ENCODE results near the gene SMURF1.

Gene SMURF1

DNA sequence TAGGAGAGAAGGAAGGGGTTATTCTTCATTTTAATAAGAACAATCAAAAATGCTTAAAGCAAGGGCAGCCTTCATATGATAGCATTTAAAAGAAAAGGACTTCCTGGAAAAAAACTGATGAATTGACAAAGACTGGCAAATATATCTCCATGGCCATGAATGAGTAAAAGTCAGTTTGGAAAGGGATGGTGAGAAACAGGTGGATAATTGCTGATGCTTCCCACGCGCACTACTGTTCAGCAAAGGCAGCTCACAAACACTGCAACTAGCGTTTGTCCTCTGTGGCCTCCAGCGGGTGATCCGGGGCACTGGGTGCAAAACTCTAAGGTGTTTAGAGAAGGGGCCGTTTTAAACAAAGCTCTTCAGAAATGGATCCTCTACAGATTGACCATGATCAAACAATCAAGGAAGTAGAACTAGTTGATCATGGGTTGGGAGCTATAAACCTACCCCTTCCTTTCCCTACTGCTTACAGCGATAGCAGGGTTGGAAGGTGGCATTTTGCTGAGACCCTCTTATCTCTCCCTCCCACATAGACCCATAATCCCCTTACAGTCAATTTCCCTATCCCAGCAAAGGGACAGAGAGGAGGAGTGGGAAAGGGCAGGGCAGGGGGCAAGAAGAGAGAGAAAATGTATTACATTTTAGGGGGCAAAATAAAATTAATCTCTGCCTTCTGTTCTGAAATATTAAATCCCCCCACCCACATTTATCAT is 53.8 kb downstream of the SMURF1 start:
- TF ChIP-seq ZNF274 (IDR thresholded peaks at IDR 0.05; ENCODE audit: low read depth, low read length) = no peak
- H3K4me3 ChIP-seq (ENCODE audit: low read length) = no peak overlapping the region

DNA sequence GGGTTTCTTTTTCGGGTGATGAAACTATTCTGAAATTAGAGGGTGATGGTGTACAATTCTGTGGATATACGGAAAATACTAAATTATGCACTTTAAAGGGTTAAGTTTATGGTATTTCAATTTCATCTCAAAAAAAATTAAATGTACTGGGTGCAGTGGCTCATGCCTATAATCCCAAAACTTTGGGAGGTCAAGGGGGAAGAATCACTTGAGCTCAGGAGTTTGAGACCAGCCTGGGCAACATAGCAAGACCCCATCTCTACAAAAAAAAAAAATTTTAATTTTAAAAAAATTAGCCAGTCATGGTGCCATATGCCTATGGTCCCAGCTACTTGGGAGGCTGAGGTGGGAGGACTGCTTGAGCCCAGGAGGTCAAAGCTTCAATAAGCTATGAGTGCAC is 57.0 kb downstream of the SMURF1 start:
- TF ChIP-seq ZNF274 (IDR thresholded peaks at IDR 0.05; ENCODE audit: low read depth, low read length) = no peak

DNA sequence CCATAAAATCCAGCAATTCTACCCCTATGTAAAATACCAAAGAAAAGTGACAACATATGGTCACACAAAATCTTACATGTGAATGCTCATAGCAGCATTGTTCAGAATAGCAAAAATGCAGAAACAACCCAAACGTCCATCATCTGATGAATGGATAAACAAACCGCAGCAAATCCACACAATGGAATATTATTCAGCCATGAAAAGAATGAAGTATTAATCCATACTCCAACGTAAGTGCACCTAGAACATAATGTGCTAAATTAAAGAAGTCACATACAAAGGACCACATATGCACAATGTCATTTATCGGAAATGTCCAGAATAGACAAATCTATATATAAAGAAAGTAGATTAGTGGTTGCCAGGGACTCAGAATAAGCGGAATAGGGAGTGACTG is 57.4 kb downstream of the SMURF1 start:
- no peak overlapping the region for H3K4me3 ChIP-seq (ENCODE audit: low read length)
- no peak for TF ChIP-seq ZNF274 (IDR thresholded peaks at IDR 0.05; ENCODE audit: low read depth, low read length)

More for the DNA sequence above, 57.0 kb downstream of the SMURF1 start:
- no peak overlapping the region for H3K4me3 ChIP-seq (ENCODE audit: low read length)

DNA sequence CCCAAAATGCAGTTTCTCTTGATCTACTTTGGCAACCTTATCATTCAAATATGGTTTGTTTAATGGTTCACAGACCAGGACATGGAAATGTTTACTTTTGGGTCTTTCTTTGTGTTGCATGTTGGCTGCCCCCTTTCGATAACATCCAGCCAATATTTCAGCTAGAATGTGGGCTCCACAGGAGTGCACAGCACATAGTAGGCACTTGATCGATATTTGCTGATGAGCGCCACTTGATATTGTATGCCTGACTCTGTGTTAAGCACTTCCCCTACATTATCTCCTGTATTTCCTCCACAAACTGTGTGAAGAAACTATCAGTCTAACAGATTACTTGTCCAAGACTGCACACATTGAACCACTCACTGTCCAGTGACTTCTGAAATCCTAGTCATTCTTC is 60.2 kb downstream of the SMURF1 start:
- no peak for TF ChIP-seq ZNF274 (IDR thresholded peaks at IDR 0.05; ENCODE audit: low read depth, low read length)
- H3K4me3 ChIP-seq (ENCODE audit: low read length) = no peak overlapping the region

DNA sequence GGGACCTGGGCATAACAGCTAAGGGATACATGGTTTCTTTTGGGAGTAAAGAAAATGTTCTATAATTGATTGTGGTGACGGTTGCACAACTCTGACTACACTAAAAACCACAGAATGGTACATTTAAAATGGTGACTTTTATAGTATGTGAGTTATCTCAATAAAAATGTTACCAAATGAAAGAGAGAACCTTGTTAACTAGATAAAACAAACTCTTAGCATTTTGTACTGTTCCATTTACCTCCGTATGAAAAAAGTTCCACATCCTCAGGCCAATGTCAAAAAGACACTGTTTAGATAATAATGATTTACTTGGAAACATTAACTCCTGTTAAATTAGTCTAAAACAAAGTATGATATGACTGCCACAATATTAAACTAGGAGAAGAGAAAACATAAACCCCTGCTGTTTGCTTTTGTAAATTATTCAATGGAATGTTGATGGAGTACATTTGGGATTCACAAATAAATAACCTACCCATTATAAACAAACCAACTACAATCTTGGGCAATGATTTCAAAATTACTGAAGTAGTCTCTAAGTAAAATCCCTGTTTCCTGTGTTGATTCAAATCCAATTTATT is 60.7 kb downstream of the SMURF1 start:
- no peak overlapping the region for H3K4me3 ChIP-seq (ENCODE audit: low read length)
- TF ChIP-seq ZNF274 (IDR thresholded peaks at IDR 0.05; ENCODE audit: low read depth, low read length) = no peak

DNA sequence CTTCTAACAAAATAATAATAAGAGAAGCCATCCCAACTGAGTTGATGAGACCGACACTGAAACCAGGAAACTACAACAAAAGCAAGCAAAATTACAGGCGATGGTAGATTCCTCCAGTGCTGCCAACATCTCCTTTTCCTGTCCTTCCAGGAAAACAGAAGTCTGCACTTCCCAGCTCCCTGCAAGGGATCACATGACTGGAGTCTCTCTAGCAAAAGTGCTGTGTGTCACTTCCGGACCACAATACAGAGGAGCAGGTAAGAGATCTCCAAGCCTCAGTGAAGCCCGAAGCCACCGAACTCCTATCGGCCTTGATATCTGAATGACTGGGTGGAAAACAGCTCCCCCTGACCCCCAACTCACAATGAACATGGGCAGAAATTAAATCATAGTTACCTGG is 63.2 kb downstream of the SMURF1 start:
- no peak for TF ChIP-seq ZNF274 (IDR thresholded peaks at IDR 0.05; ENCODE audit: low read depth, low read length)
- H3K4me3 ChIP-seq (ENCODE audit: low read length) = no peak overlapping the region

DNA sequence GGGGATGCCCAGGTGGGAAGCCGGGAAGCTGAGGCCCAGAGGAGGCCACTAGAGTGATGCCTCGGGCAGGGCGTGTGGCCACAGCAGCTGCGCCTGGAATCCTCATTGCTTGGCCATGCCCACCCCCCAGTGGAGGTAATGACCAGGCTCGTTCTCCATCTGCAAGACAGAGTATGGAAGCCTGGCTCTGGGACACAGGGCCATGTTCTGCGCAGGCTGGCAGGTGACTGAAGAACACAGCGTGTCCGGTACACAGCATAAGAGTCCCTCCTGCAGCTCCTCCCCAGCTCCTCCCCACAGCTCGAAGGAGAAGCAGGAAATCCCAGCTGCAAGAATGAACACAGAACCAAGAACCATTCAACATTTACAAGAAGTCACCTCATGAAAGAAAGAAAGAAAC is 64.8 kb downstream of the SMURF1 start:
- H3K4me3 ChIP-seq (ENCODE audit: low read length) = no peak overlapping the region
- no peak for TF ChIP-seq ZNF274 (IDR thresholded peaks at IDR 0.05; ENCODE audit: low read depth, low read length)

DNA sequence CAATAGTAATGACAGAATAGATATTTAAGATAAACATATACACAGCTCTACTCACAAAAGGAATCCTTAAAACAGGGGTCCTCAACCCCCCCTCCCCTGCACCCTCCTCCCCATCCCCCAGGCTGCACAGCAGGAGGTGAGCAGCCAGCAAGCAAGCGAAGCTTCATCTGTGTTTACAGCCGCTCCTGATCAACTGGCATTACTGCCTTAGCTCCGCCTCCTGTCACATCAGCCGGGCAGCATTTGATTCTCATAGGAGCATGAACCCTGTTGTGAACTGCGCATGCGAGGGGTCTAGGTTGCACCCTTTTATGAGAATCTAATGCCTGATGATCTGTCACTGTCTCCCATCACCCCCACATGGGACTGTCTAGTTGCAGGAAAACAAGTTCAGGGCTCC is 65.5 kb downstream of the SMURF1 start:
- TF ChIP-seq ZNF274 (IDR thresholded peaks at IDR 0.05; ENCODE audit: low read depth, low read length) = no peak
- no peak overlapping the region for H3K4me3 ChIP-seq (ENCODE audit: low read length)

DNA sequence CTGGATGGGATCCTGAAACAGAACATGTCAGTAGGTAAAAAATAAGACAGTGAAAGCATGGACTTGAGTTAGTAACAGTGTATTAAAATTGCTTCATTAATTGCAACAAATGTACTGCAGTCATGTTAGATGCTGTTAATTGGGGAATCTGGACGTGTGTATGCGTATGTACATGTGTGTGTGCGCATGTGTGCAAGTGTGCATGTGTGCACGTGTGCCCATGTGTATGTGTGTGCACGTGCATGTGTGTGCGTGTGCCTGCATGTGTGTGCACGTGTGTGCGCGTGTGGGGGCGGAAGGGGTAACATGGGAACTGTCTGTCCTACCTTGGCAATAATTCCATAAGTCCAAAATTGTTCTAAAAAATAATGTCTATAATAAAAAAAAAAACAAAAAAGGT is 67.3 kb downstream of the SMURF1 start:
- no peak overlapping the region for H3K4me3 ChIP-seq (ENCODE audit: low read length)
- TF ChIP-seq ZNF274 (IDR thresholded peaks at IDR 0.05; ENCODE audit: low read depth, low read length) = no peak

DNA sequence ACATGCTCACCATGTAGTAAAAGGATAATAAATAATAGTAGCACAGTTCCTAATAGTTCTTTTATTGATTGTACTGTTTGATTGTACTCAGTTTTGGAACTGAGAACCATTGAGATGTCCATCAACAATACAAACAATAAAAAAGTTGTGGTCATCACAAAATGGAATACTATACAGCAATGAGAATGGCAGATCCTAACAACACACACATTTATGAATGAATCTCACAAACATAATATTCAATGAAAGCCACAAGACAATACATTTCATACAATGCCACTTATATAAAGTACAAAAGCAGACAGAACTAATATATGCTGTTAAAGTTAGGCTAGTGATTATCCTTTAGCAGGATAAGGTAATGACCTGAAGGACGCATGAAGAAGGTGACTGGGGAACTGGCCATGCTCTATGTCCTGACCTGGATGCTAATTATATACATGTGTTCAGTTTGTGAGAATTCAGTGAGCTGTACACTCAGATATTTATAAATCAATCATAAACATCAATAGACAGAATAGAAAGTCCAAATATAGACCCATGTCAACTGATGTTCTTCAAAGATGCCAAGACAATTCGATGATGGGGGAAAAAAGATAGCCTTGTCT is 70.0 kb downstream of the SMURF1 start:
- H3K4me3 ChIP-seq (ENCODE audit: low read length) = no peak overlapping the region
- no peak for TF ChIP-seq ZNF274 (IDR thresholded peaks at IDR 0.05; ENCODE audit: low read depth, low read length)

DNA sequence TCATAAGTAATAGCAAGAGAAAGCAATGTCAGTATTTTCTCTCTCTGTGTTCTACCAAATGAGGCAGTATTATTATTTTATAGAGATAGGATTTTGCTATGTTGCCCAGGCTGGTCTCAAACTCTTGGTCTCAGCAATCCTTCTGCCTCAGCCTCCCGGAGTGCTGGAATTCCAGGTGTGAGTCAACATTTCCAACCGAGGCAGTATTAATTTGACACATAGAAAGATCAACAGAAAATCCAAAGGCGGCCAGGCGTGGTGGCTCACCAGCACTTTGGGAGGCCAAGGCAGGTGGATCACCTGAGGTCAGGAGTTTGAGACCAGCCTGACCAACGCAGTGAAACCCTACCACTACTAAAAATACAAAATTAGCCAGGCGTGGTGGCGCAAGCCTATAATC is 71.8 kb downstream of the SMURF1 start:
- TF ChIP-seq ZNF274 (IDR thresholded peaks at IDR 0.05; ENCODE audit: low read depth, low read length) = no peak
- no peak overlapping the region for H3K4me3 ChIP-seq (ENCODE audit: low read length)

DNA sequence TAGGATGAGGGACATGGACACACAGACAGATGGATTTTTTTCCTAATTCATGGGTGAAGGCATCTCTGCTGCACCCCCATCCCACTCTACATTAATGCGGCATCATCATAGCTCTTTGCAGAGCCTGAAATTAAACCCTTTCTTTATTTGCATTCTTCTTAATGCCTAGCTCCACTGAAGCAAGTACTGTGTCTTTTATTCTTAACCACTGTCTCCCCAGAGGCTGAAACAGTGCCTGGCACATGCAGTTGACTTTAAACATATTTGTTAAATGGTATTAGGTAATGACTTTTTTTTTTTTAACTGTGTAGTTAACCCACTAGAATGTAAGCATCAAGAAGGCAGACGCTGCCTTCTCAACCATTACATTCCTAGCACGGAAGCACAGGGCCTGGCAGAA is 73.5 kb downstream of the SMURF1 start:
- TF ChIP-seq ZNF274 (IDR thresholded peaks at IDR 0.05; ENCODE audit: low read depth, low read length) = no peak
- no peak overlapping the region for H3K4me3 ChIP-seq (ENCODE audit: low read length)

DNA sequence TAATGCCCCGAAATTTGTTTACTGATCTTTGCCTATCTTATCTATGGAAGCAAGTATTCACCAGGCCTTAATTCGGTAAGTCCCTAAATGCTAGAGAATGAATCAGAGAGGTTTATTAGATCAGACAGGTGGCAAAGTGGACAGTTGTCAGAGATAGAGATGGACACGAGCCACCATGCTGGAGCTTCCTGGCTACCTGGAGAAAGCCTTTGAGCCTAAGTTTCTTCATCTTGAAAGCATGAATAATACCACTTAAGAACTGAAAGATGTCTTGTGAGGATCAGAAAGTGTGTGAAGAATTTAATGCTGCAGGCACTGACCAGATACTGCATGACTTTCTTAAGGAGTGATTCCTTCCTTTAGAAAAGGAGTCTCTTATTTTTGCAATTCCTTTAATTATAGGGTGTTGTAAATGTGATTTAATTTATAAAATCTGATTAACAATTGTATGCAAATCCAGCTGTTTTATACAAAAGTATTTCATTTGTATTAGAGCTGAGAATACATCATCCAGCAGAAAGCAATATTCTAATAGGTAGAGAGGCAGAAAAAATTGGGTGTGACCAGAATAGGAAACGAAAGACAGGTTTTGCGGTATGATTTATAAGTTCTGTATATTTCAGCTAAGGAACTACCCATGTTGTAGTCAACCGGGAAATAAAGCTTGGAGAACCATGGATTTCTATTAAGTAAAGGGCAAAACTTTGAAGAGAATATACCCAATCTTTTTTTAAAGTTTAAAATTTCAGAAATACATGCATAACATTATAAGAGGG is 82.7 kb downstream of the SMURF1 start:
- no peak for TF ChIP-seq ZNF274 (IDR thresholded peaks at IDR 0.05; ENCODE audit: low read depth, low read length)
- no peak overlapping the region for H3K4me3 ChIP-seq (ENCODE audit: low read length)

DNA sequence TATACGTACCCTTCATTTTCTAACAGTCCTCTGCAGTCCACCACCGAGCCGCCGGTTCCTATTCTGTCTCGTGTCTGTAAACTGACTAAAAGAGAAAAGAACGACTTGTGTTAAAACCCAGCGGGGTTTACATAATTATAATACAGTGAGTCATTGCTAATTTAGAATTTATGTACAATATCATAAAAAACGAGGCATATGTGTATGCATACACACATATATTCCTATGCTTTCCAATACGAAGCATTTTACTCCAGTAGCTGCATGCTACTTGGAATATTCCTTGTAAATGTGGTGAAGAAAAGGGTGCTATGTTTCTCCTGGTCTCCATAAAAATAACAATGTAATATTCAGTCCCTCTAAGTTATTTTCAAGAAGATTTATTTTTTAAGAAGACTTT is 89.1 kb downstream of the SMURF1 start:
- H3K4me3 ChIP-seq (ENCODE audit: low read length) = no peak overlapping the region
- TF ChIP-seq ZNF274 (IDR thresholded peaks at IDR 0.05; ENCODE audit: low read depth, low read length) = no peak

DNA sequence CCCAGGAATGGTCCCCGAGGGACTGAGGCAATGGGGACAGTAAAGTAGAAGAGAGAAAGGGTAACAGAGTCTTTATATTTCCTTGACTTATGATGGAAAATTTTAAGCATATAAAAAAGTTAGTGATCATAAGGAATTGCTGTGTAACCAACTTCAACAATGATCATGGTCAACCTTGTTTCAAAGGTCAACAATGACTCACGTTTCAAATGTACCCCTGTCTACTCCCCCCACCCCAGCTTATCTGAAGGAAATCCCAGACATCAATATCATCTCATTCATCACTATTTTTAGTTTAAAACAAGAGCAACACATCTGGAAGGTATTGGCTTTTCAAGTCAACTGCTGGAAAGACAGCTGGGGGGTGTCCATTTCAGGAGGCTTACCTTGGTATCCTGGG is 92.9 kb downstream of the SMURF1 start:
- TF ChIP-seq ZNF274 (IDR thresholded peaks at IDR 0.05; ENCODE audit: low read depth, low read length) = no peak

More for the DNA sequence above, 92.9 kb downstream of the SMURF1 start:
- H3K4me3 ChIP-seq (ENCODE audit: low read length) = no peak overlapping the region
